ENCODE results near the gene PERM1. TPM values are rescaled to one million over a fixed set of nuclear protein-coding genes. Genes with fewer than 3 reads are reported as not detected.

The PERM1 gene
- total and polyA plus RNA-seq, 9 of the 15 experiments (the other 6 are each of a cell fraction or from before 2014, with no cell fraction given): not detected

GRCh38 chr1:958823-959730 is 22.8 kb downstream of the PERM1 start, which contains the start of gene NOC2L (continued):
- TF ChIP-seq ARNT (IDR thresholded peaks at IDR 0.05): no peak
- TF ChIP-seq KHSRP (IDR thresholded peaks at IDR 0.05): no peak
- no peak for TF ChIP-seq STAT5A (IDR thresholded peaks at IDR 0.05; ENCODE audit: borderline replicate concordance, low read length)
- peak; percentile 79 for TF ChIP-seq MAX (CRISPR knock-in tag; IDR thresholded peaks at IDR 0.05)
- peak; percentile 62 for TF ChIP-seq ELF1 (tag; IDR thresholded peaks at IDR 0.05)
- no peak for TF ChIP-seq SRSF9 (IDR thresholded peaks at IDR 0.05; ENCODE audit: borderline replicate concordance, low read depth, low read length)
- TF ChIP-seq CREB1 (IDR thresholded peaks at IDR 0.05): peak; percentile 55
- peak; percentile 59; the same call in 1 of the 2 replicates for TF ChIP-seq CREB1 (CRISPR knock-in tag; IDR thresholded peaks at IDR 0.05)
- no peak for TF ChIP-seq MEIS2 (IDR thresholded peaks at IDR 0.05; ENCODE audit: partially characterized antibody)
- TF ChIP-seq CBFB (CRISPR knock-in tag; IDR thresholded peaks at IDR 0.05): no peak
- TF ChIP-seq CHCHD3 (CRISPR knock-in tag; IDR thresholded peaks at IDR 0.05): no peak
- no peak for TF ChIP-seq RBM14 (IDR thresholded peaks at IDR 0.05; ENCODE audit: borderline replicate concordance, insufficient read depth, low read depth, low read length)
- TF ChIP-seq ZNF589 (CRISPR knock-in tag; IDR thresholded peaks at IDR 0.05; ENCODE audit: low read depth): no peak
- TF ChIP-seq, protein P1, sequence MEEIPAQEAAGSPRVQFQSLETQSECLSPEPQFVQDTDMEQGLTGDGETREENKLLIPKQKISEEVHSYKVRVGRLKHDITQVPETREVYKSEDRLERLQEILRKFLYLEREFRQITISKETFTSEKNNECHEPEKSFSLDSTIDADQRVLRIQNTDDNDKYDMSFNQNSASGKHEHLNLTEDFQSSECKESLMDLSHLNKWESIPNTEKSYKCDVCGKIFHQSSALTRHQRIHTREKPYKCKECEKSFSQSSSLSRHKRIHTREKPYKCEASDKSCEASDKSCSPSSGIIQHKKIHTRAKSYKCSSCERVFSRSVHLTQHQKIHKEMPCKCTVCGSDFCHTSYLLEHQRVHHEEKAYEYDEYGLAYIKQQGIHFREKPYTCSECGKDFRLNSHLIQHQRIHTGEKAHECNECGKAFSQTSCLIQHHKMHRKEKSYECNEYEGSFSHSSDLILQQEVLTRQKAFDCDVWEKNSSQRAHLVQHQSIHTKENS (CRISPR knock-in tag; IDR thresholded peaks at IDR 0.05): no peak
- TF ChIP-seq ZNF282 (CRISPR knock-in tag; IDR thresholded peaks at IDR 0.05): no peak
- peak; percentile 99 for TF ChIP-seq C11orf30 (IDR thresholded peaks at IDR 0.05; ENCODE audit: low read depth)
- no peak for TF ChIP-seq TRIM24 (IDR thresholded peaks at IDR 0.05)
- no peak for TF ChIP-seq PHF21A (IDR thresholded peaks at IDR 0.05; ENCODE audit: borderline replicate concordance, low read depth)
- no peak for TF ChIP-seq ZNF584 (CRISPR knock-in tag; IDR thresholded peaks at IDR 0.05; ENCODE audit: low read depth)
- no peak for TF ChIP-seq ZNF324 (CRISPR knock-in tag; IDR thresholded peaks at IDR 0.05)
- TF ChIP-seq RBM34 (IDR thresholded peaks at IDR 0.05; ENCODE audit: borderline replicate concordance, insufficient read depth, low read length): no peak
- no peak for TF ChIP-seq MED1 (CRISPR knock-in tag; IDR thresholded peaks at IDR 0.05; ENCODE audit: borderline replicate concordance)
- no peak for TF ChIP-seq RAD51 (IDR thresholded peaks at IDR 0.05; ENCODE audit: borderline replicate concordance, low read depth)
- TF ChIP-seq SRSF1 (IDR thresholded peaks at IDR 0.05; ENCODE audit: low read depth, low read length): 0 out of 2 replicates have a peak, but pooled peaks have one; percentile 52
- no peak for TF ChIP-seq SIRT6 (IDR thresholded peaks at IDR 0.05; ENCODE audit: low read depth, low read length)
- TF ChIP-seq SMARCE1 (IDR thresholded peaks at IDR 0.05): no peak
- TF ChIP-seq UBTF (IDR thresholded peaks at IDR 0.05; ENCODE audit: borderline replicate concordance in 1 of 2, low read depth in 2 of 2, low read length in 2 of 2): peak in 1 of 2 experiments; percentile 70; a peak in 1 of 4 replicates
- TF ChIP-seq BCL6 (CRISPR knock-in tag; IDR thresholded peaks at IDR 0.05): no peak

Measured in K562 (cell line).